ENCODE measurements around the gene PMS1. TPM values are rescaled to one million over a fixed set of nuclear protein-coding genes. Genes with fewer than 3 reads are reported as not detected.

PMS1 gene
- total and polyA plus RNA-seq, 2 experiments from 2014 or later = 53.7 to 64.1 TPM

GRCh38 chr2:189885368-189885767 is 101.1 kb downstream of the PMS1 start:
- TF ChIP-seq STAT1 (IDR thresholded peaks at IDR 0.05; ENCODE audit: unreplicated experiment) = no peak
- no peak for TF ChIP-seq CREB1 (CRISPR knock-in tag; IDR thresholded peaks at IDR 0.05; ENCODE audit: low read depth)
- no peak for TF ChIP-seq JUNB (IDR thresholded peaks at IDR 0.05; ENCODE audit: unreplicated experiment)
- TF ChIP-seq POLR2AphosphoS5 (IDR thresholded peaks at IDR 0.05; ENCODE audit: low read depth) = no peak
- no peak for TF ChIP-seq EZH2phosphoT487 (IDR thresholded peaks at IDR 0.05; ENCODE audit: unreplicated experiment)
- no peak for TF ChIP-seq REST (IDR thresholded peaks at IDR 0.05; ENCODE audit: unreplicated experiment)
- TF ChIP-seq ETS1 (IDR thresholded peaks at IDR 0.05) = no peak
- no peak for TF ChIP-seq EZH2 (IDR thresholded peaks at IDR 0.05; ENCODE audit: low read depth, unreplicated experiment)
- TF ChIP-seq CTCF (conservative IDR thresholded peaks at IDR 0.05; ENCODE audit: low read depth in 2 of 2) = no peak
- TF ChIP-seq ZNF114 (CRISPR knock-in tag; IDR thresholded peaks at IDR 0.05) = no peak
- TF ChIP-seq ZNF462 (CRISPR knock-in tag; IDR thresholded peaks at IDR 0.05) = no peak
- TF ChIP-seq NANOG (IDR thresholded peaks at IDR 0.05; ENCODE audit: borderline replicate concordance) = no peak
- no peak for TF ChIP-seq ZNF331 (CRISPR knock-in tag; IDR thresholded peaks at IDR 0.05; ENCODE audit: low read depth)
- H3K27ac Mint-ChIP-seq = no peak overlapping the region
- H3K36me3 Mint-ChIP-seq (ENCODE audit: low read depth) = no peaks in the 10 kb centered on the region
- ATAC-seq = no peak
- H3K4me1 Mint-ChIP-seq = peaks cover 7% of the 10 kb centered on the region; the same call in 2 of the 3 replicates
- H3F3A ChIP-seq (replicated peaks; ENCODE audit: low read depth) = no peaks in the 10 kb centered on the region
- H3K4me1 ChIP-seq (ENCODE audit: insufficient read depth) = peaks cover 4% of the 10 kb centered on the region; the same call in 1 of the 2 replicates
- no peak overlapping the region for H3K27ac ChIP-seq (ENCODE audit: low read depth)
- H3K27me3 ChIP-seq (ENCODE audit: insufficient read depth) = no peaks in the 10 kb centered on the region
- H3K4me3 ChIP-seq = no peak overlapping the region
- no peaks in the 10 kb centered on the region for H3K9me3 Mint-ChIP-seq
- H4K20me1 ChIP-seq (replicated peaks; ENCODE audit: insufficient read depth) = no peaks in the 10 kb centered on the region
- no peaks in the 10 kb centered on the region for H3K79me2 ChIP-seq (replicated peaks; ENCODE audit: insufficient read depth)
- H3K36me3 ChIP-seq (ENCODE audit: insufficient read depth) = no peaks in the 10 kb centered on the region
- H3K27me3 Mint-ChIP-seq (ENCODE audit: insufficient read depth, low read depth, poor library complexity) = no peaks in the 10 kb centered on the region
- no peak for DNase-seq (ENCODE audit: low spot score)
- no peak overlapping the region for H2AFZ ChIP-seq
- H3K9me2 ChIP-seq (ENCODE audit: insufficient read depth) = no peaks in the 10 kb centered on the region; the same call in 1 of the 2 replicates
- no peak overlapping the region for H3K4me2 ChIP-seq
- H3K4me3 Mint-ChIP-seq = no peak overlapping the region
